Activated T-cell treated with anti-CD3 and anti-CD28 coated beads for 24 hours (primary cell): ENCODE measurements around the gene DDI2.
"Not testable (repeated sequence)": the region's sequence is repeated elsewhere in the genome, so short reads cannot be mapped to it uniquely, and the experiment has no call there.

Experiments used
- DNase-seq: peaks from one replicate; pipeline ENCODE4 v3.0.0-alpha.2; 2020; ENCODE audit warnings: low read depth

The DDI2 gene

DNA sequence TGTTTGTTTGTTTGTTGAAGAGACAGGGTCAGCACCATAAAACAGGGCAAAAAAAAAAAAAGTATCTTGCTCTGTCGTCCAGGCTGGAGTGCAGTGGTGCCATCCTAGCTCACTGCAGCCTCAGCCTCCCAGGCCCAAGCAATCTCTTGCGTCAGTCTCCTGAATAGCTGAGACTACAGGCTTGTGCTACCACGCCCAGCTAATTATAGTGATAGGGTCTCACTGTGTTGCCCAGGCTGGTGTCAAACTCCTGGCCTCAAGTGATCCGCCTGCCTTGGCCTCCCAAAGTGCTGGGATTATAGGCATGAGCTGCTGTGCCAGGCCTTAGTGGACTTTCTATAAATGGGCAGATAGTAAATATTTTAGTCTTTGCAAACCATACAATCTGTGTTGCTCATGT is 19.2 kb downstream of the DDI2 start:
- no peak for DNase-seq

DNA sequence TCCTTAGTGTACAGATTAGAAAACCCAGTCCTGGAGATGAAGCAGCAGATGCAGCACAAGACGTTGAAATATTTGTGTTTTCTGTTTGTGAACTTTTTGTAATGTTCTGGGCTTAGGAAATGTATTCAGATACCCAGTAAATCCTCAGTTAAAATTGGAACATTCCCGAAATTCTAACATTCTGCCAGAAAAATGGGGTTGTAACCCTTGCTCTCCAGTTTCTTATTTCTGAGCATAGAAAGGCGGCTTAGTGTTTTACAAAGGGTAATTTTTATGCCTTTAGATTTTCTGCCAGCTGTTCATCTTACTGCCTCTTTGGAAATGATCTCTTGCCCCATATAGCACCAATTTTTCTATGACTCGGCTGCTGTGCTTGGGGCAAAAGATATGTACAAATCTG is 20.6 kb downstream of the DDI2 start:
- no peak for DNase-seq

DNA sequence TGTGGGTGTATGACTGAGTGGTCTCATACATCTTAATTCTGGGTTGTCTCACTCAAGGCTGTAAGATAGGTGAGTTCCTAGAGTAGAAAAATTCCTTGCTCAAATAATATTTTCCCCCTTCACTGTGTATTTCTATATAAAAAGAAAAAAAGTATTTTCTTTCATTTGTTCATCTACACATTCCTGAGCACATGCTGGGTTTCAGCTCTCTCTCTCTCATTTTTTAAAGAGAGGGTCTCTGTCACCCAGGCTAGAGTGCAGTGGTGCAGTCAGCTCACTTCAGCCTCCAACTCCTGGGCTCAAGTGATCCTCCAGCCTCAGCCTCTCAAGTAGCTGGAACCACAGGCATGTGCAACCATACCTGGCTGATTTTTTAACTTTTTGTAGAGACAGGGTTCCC is 22.0 kb downstream of the DDI2 start:
- DNase-seq = no peak

DNA sequence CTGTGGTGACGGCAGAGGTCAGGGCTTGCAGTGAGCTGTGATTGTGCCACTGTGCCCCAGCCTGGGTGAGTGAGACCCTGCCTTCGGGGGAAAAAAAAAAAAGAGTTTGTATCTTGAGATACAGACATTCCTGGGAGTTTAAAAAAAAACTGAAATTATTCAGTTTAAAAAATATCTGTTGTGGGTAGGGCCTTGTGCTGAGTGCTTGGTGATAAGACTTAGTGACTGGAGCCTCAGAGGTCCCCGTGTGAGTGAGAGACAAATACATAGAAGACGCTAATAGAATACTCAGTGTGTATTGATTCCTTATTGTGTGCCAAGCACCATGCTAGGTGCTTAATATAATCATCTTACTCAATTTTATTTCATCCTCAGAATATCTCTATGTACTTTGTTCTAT is 22.7 kb downstream of the DDI2 start:
- no peak for DNase-seq

DNA sequence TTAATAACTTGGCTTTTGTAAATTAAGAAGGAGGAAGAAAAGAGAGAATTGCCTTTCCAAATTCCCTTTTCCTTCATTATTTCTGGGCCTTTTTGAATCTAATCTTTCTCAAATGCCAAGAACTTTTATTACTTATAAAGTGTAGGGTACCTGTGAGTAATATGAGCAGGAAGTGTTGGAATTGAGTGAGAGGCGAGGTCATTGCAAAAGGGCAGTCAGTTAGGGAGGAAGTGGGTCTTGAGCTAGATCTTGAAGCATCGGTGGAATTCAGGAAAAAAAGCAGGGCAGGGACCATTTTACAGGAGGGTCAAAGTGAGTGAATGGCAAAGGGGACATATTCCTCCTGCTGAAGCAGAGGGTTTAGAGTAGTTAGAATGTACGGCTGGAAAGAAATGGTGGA is 23.4 kb downstream of the DDI2 start:
- DNase-seq = no peak

DNA sequence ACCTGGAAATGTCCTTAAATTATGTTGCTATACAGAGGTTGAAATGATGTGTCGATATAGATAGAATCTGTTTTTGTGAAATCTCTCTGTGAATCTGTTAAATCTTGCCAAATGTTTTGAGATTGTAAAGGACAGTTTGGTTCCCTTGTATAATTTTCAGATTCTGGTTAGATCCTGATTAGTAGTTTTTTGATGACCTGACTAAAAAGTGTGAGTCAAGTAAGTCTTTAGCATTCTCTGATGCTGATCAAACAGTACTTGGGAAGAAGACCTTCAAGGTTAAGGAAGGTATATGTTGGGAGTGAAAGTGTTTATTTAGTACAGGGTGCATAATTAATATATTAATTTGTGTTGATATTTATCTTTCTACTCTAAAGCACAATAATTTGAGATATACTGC is 32.7 kb downstream of the DDI2 start:
- DNase-seq = no peak

DNA sequence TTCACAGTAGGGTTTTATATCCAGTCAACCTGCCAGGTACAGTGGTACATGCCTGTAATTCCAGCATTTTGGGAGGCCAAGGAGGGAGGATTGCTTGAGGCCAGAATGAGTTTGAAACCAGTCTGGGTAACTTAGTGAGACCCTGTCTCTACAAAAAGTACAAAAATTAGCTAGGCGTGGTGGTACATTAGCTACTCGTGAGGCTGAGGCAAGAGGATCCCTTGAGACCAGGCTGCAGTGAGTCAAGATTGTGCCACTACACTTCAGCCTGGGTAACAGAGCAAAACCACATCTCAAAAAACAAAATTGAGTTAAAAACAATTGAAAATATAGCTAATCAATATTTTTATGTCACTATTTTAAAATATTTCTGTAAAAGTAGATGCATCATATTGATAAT is 33.2 kb downstream of the DDI2 start:
- no peak for DNase-seq

DNA sequence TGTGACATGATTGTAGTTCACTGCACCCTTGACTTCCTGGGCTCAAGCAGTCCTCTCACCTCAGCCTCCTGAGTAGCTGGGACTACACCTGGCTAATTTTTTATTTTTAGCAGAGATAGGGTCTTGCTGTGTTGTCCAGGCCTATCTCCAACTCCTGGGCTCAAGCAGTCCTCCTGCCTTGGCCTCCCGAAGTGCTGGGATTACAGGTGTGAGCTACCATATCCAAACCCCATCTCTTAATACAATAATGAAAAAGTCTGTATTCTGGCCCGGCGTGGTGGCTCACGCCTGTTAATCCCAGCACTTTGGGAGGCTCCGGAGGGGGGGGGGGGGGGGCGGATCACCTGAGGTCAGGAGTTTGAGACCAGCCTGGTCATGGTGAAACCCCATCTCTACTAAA is 34.9 kb downstream of the DDI2 start:
- DNase-seq = not testable (repeated sequence)

DNA sequence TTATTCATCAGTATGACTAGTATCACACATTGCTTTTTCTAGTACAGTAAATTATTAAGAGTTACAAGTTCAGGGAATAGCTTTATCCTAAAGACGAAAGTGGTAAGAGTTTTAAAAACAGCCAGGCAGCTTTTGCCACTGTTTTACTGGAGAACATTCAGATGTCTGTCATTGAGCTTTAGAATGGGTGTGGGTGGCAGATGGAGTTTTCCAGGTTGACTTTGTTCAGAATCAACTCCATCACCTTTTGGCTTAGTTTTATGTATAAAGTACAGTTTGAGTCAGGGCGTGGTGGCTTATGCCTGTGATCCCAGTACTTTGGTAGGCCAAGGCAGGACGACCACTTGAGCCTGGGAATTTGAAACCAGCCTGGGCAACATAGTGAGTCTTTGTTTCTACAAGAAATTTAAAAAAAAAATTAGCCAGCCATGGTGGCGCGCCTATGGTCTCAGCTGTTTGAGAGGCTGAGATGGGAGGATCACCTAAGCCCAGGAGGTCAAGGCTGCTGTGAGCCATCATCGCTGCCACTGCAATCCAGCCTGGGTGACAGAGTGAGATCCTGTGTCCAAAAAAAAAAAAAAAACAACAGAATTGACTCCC is 36.9 kb downstream of the DDI2 start:
- no peak for DNase-seq

DNA sequence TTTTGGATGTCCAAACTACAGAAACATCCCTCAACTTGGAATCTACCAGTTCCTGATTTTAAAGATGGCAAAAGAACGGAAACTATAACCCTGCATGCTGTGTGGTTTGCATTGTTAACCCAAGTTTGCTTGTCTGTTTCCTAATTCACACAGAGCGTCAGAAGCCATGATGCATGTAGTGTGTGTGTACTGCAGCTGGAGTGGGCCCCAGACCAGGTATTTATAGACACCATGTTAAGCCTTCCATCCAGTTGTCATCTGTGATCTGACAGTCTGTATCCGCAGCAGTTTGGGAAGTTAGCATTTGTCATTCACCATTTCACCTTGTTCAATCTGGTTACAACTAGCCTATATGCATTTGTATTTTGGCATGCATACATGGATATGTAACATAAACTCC is 39.2 kb downstream of the DDI2 start:
- DNase-seq = no peak

DNA sequence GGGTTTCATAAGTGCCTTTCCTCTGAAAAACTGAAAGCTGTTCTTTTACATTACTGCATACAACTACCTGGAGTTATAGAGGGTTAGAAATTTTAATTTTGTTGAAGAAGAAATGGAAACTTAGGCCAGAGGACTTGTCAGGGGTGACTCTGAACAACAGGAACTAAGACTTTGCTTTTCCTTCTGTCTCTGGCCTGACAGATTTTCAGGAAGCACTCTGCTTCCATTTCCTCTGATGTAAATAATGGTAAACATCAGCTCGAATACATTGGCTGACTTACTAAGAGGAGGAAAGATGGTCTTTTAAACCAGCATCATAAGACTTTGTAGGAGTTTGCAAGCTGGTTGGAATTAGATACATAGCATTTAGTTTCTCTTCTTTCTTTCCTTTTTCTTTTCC is 39.8 kb downstream of the DDI2 start:
- no peak for DNase-seq

DNA sequence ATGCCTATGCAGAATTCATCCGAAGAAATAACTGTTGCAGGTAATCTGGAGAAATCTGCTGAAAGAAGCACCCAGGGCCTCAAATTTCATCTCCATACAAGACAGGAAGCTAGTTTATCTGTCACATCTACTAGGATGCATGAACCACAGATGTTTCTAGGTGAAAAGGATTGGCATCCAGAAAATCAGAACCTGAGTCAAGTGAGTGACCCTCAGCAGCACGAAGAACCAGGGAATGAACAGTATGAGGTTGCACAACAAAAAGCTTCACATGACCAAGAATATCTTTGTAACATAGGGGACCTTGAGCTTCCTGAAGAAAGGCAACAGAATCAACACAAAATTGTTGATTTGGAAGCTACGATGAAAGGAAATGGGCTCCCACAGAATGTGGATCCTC is 42.9 kb downstream of the DDI2 start:
- DNase-seq = no peak

DNA sequence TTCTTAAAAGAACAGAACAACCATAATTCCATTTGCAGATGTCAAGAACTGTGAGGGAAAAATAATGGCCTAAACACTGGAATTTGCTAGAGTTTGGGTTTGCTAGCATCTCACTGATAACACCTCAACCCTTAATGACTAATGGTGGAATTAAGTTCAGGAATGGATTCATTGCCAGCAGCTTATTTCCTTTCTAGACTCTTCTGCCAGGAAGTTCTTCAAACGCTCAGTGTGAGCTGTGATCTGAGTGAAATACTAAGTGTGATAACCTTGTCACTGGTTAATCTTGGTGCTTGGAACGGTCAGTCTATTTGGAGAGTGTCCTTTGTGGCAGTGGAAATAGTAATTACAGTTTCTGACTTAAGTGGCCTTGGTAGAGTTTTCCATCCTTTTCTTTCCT is 45.2 kb downstream of the DDI2 start:
- no peak for DNase-seq

DNA sequence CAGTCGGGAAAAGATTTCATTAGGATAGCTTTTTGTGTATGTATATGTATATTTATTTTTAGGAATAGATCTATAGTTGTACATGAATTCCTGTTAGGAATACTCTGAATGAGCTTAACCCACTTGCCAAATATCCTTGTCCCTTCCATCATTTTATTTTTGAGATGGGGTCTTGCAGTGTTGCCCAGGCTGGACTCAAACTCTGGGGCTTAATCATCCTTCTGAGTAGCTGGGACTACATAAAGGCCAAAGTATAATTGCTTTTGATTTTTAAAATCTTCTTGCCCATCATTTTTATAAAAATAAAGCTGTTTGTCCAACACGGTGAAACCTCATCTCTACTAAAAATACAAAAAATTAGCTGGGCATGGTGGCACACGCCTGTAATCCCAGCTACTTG is 46.7 kb downstream of the DDI2 start:
- no peak for DNase-seq

DNA sequence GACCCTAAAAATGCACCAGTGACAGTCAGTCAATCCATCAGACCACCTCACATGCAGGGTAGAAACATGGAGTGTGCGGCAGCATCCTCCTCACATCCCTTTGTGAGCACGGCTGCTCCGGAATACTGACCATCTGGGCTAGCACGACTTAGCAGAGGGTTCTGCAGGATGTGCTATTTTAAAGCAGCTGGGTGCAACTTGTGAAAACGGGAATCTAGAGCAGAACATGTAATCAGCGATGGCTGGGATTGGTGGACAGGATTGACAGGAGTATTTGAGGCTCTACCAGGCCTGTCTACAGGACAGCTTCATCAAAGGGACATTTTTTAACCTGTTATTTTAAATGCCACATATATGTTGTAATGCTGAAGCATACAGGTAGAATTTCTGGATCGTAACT is 50.1 kb downstream of the DDI2 start:
- no peak for DNase-seq

DNA sequence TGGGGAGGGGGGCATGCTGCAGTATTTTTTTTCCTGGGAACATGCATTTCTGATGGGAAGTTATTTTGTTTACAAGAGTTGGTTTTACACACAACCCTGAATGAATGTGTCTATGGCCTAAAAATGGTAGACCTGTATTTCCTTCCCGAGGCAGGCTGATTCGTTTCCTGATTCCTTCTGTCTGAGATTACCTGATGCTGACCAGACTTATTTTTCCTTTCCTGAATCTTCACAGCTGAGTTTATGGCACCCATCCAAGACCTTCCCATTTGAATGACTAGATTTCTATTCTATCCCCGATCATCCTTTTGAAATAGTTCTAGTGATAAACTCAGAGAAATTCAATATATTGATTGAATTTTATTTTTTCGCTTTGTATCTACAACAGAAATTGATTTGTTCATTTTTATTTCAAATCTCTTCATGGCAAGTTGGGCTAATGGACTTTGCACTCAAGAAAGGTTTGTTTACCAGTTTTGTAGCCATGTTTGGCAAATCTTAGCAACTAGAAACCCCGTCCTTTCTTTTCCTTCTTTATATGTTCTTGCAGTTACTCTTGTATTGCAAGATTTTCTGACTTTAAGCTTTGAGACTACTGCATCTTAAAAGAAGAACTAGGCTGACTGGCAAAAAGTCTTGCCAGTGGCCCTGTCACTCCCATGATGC is 51.0 kb downstream of the DDI2 start:
- no peak for DNase-seq

DNA sequence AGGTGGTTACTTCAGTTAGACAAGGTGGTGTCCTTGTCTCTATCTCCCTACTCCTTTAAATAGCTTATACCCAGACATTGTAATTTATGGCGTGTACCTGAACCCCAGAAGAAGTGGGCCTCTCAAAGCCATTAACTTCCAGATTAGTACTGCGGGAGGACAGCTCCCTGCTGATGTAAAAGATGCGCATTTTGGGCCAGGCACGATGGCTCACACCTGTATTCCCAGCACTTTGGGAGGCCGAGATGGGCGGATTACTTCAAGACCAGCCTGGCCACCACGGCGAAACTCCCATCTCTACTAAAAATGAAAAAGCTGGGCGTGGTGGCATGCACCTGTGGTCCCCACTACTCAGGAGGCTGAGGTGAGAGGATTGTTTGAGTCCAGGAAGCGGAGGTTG is 51.8 kb downstream of the DDI2 start:
- no peak for DNase-seq

DNA sequence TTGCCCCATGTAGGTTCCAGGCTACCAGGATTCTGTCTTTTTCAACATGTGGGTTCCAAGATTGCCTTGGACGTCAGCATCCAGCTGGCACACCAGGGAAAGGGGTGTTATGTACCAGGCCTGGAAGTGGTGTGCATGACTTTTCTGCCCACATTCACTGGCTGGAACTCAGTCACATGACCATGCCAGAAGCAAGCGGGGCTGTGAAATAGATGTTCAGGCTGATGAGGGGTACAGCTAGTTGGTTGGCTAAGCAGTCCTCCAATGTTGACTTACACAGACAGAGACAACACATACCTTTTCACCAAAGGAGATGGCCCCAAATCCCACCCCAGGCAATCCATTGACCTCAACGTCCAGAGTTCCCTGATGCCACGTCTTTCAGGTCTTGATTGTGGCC is 52.6 kb downstream of the DDI2 start:
- DNase-seq = no peak

DNA sequence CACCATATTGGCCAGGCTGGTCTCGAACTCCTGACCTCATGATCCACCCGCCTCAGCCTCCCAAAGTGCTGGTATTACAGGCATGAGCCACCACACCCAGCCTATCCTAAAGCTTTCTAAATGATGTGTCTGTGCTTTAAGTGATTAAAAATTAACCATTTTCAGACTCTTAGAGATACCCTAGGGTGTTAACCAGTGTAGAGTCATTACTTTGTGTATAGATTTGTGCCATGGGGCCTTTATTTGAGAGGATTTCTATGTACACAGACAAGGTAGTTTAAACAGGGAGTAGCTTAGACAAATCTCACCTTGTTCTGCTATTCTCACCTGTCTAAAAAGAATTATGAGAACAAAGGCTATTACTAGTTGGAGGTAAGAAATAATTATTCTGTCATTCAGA is 54.2 kb downstream of the DDI2 start:
- no peak for DNase-seq

DNA sequence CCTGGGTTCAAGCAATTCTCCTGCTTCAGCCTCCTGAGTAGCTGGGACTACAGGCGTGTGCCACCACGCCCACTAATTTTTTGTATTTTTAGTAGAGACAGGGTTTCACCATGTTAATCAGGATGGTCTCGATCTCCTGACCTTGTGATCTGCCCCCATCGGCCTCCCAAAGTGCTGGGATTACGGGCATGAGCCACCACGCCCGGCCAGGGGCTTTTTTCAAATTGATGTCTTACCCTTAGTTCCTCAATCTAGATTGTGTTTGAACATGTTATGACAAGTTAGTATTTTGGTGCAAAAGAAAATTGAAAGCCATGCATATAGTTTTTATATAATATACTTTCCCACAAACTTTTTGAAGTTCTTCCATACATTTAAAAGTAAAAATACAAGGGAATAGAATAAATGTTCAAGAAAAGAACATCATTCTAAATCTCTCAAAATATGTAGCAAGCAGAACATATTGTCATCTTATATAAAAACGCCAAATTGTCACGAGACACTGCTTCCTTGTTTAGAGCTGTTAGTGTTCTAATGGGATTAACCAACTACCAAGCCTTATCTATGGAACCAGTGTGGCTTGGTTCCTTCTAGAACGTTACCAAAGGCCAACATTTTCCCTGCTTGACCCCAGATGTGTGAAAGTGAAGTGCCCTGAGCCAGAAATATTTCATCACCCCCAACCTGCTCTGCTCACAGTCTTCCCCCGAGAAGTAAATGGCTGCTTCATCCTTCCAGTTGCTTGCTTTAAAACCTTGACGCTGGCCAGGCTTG is 57.3 kb downstream of the DDI2 start:
- DNase-seq = no peak

DNA sequence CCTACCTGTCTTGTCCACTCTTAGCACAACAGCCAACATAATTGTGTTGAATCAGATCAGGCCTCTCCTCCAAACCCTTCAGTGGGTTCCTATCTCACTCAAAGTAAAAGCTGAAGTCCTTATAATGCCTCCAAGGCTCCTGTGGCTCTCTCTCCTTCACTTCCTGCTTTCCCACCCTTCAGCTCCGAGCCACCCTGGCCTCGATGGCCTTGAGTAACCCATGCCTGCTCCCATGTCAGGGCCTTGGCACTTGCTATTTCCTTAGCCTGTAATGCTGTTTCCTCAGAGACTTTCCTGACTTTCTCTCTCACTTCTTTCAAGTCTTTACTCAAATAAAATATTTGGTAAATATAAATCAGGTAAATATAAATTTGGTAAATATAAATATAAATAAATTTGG is 58.8 kb downstream of the DDI2 start:
- no peak for DNase-seq

DNA sequence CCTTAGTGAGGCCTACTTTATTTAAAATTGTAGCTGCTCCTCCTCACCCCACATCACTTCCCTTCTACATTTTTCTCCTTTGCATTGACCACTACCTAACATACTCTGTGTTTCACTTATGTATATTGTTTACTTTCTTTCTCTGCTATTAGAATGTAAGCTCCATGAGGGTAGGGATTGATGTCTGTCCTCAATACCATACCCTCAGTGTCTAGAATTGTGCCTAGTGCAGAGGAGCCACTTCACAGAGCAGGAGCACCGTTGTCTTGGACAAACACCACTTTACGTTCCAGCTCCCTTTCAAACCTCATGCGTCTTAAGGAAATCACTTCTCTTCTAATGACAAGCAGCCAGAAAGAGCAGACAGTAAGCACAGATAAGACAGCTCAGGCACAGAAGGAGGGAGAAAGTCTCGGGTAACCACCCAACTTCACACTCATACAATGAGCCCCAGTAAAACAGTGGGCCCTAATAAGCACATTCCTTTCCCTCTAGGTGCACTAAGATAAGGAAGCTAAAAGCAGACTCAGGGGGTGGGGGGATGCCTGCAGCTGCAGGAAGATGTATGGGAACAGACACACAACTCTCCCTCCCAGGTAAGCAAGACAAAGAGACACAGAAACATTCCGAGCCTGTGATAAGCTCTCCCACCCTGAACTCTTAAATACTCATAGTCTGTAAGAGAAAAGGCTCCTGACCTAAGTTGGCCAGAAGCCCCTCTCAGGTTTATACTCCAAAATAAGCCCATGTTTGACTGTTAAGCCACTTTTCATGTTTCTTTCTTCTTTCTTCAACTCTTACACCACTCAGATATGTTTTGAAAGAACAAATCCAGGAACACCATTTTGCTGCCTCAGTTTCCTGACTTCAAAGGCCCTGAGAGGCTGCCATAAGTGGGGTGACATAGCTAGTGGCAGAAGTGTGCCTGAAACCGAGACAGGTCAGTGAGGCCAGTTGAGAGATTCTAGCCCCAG is 59.7 kb downstream of the DDI2 start:
- DNase-seq = no peak

DNA sequence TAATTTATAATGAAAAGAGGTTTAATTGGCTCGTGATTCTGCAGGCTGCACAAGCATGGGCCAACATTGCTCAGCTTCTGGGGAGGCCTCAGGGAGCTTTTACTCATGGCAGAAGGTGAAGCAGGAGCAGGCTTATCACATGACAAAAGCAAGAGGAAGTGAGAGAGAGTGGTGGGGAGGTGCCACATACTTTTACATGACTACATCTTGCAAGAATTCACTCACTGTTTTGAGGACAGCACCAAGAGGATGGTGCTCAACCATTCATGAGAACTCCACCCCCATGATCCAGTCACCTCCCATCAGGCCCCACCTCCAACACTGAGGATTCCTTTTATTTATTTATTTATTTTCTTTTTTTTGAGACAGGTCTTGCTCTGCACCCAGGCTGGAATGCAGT is 61.3 kb downstream of the DDI2 start:
- no peak for DNase-seq
